Heart right ventricle (tissue), 16 donors: Measurements from ENCODE around the gene SORCS3. TPM values are rescaled to one million over a fixed set of nuclear protein-coding genes. Genes with fewer than 3 reads are reported as not detected.

Source experiments
- ATAC-seq, 8 donors: fragments of 200-7000 bp; cut with Tn5 transposase; one replicate each; pipeline ENCODE4 v1.9.1; 2020; ENCODE audit warnings: mild to moderate bottlenecking in 8 of 8, moderate library complexity in 8 of 8, moderate number of reproducible peaks in 1 of 8
- DNase-seq, 2 donors: peaks; one replicate each; pipeline ENCODE4 v3.0.0-alpha.2; 2020
- H3K27ac ChIP-seq, 10 donors: fragments of 200-600 bp; sonication (generic) in 2 of 10; one replicate each; pipeline versions ENCODE4 v1.5.0 to v1.8.0; 2020 to 2022; ENCODE audit warnings: mild to moderate bottlenecking in 3 of 10
- H3K27me3 ChIP-seq, 7 donors: fragments of 200-600 bp; one replicate each; pipeline ENCODE4 v1.8.0; 2021 to 2022; ENCODE audit warnings: mild to moderate bottlenecking in 2 of 7
- H3K36me3 ChIP-seq, 9 donors: fragments of 200-600 bp; sonication (generic) in 1 of 9; one replicate each; pipeline versions ENCODE4 v1.5.0 to v1.8.0; 2020 to 2022; ENCODE audit warnings: mild to moderate bottlenecking in 2 of 9
- H3K4me1 ChIP-seq, 9 donors: fragments of 200-600 bp; sonication (generic) in 1 of 9; one replicate each; pipeline versions ENCODE4 v1.5.0 to v1.8.0; 2020 to 2022; ENCODE audit warnings: mild to moderate bottlenecking in 4 of 9
- H3K4me3 ChIP-seq, 10 donors: fragments of 200-600 bp; sonication (generic) in 2 of 10; one replicate each; pipeline versions ENCODE4 v1.5.0 to v1.8.0; 2020 to 2022; ENCODE audit warnings: mild to moderate bottlenecking in 7 of 10, moderate library complexity in 2 of 10
- H3K9me3 ChIP-seq, 11 donors: fragments of 200-600 bp in 10 of 11; sonication (generic) in 2 of 11; one replicate each; pipeline versions ENCODE4 v1.5.0 to v1.8.0; 2013 to 2022; ENCODE audit warnings: mild to moderate bottlenecking in 2 of 11, control low read depth in 1 of 11, moderate library complexity in 1 of 11
- WGBS, 2 donors: extraction: QIAGEN DNeasy Blood & Tissue Kit; methylation state at CpG; one replicate each; pipeline ENCODE4 v1.1.7; 2013; ENCODE audit warnings: inconsistent platforms in 1 of 2; 5-methylcytosine and 5-hydroxymethylcytosine counted together
- intact Hi-C, 10 donors: fragments of 100-400 bp; cut with DNase I; formaldehyde crosslinking; loops; one replicate each; pipeline versions ENCODE4 v1.11.1 to v1.14.2; 2022
- polyA plus RNA-seq, 2 donors: library from polyadenylated mRNA; stranded (reverse); fragments of 200-250 nt; gene quantifications; one replicate each; pipeline ENCODE4 v1.2.3, GENCODE V29; 2013
- total RNA-seq, 10 donors: library from RNA; stranded (reverse); fragmentation: NEBNext Ultra II Directional in 3 of 10; extraction: Animal tissue kit (Norgen Biotek cat#: 25700) in 3 of 10; gene quantifications; one replicate each; pipeline versions ENCODE4 v1.2.1 to v1.2.4, GENCODE V29; 2021 to 2023
- TF ChIP-seq, protein P1 (sequence below), 9 donors: fragments of 200-600 bp; sonication (generic) in 2 of 9; IDR thresholded peaks; one replicate each; pipeline versions ENCODE4 v1.5.0 to v1.8.0; 2021 to 2022; ENCODE audit warnings: antibody characterized with exemption in 9 of 9, mild to moderate bottlenecking in 5 of 9, moderate library complexity in 1 of 9
- donor health status: Arrhythmogenic right ventricular cardiomyopathy.
- donor health status: ischemic (EF 13 %, LVEDD 7.1; RV severe dilation, severe dysfunction).
- donor health status: healthy with polysubstance abuse.
- donor health status: DM: no; HTN: yes; CAD: no.
- donor health status: DM: no; HTN: no; CAD: no.
- donor health status: ischemic (EF 25% LVEDD 6.9; RV normal size, moderate dysfunction).
- donor health status: ischemic (EF 25% LVEDD 5.7; RV mildly dilated, moderate dysfunction).
- donor health status: healthy.
- donor health status: DM: yes; HTN: yes; CAD: no.
- donor health status: Ischemic cardiomyopathy.
- donor health status: ischemic (EF 35%, LVEDD 5.7; RV mildly dilated, moderate dysfunction).
- donor health status: nonischemic (EF 11% LVEDD 7.7; RV severe dilation, severe dysfunction).
- donor health status: DM: yes; HTN: yes; CAD: no.
- donor health status: PGD.
- donor health status: ischemic (EF 29% LVEDD 5.4; RV normal size, mild dysfunction).
- donor health status: nonischemic (EF 23%, LVEDD 6.1; RV moderate dilation, normal function).

The SORCS3 gene
- total and polyA plus RNA-seq, 12 donors: 0.01 to 0.09 (median 0.05) TPM; not detected in 4

DNA sequence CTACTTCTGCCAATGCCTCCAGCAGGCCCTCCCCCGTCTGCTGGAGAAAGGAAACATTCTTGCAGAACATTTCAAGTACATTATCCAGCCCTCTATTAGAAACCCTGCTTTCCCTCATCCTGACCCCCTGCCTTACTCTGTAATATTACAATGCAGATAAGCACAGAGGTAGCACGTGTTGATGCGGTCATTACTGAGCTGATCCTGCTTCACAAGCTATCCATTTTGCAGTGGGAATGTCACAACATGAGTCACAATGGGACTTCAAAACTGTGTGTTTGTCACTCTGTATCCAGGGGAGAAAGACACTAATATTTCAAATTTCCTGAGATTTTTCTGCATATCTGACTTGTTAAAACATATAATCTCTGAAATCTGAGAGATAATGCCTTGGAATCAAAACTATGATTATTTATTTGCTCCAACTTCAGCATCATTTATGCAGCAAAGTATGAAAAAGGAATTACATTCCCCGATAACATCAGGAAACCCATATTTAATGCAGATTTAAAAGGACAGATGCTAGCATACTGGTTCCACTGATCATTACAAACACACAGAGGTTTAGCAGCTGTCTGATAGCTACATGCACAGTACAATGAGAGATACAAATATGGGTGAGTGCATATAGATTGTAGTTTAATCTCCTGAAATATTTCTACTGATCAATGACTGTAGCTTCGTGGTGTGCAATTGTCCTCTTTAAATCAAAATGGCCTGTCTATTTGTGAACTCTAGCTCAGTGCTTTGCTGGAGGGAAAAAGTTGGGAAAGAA lies 239.7 kb downstream of the SORCS3 start:
- H3K36me3 ChIP-seq: no peaks in the 10 kb centered on the region
- H3K27ac ChIP-seq: no peak overlapping the region
- intact Hi-C loops: no loop called here
- peaks cover 0 to 6% (median 0%) of the 10 kb centered on the region in 7 donors for H3K27me3 ChIP-seq
- ATAC-seq (no peak), DNase-seq (no peak)
- 57 to 63% methylated on average over 5 of the region's 5 CpGs for WGBS, 2 donors
- no peaks in the 10 kb centered on the region for H3K4me1 ChIP-seq
- no peaks in the 10 kb centered on the region for H3K9me3 ChIP-seq
- TF ChIP-seq, protein P1, sequence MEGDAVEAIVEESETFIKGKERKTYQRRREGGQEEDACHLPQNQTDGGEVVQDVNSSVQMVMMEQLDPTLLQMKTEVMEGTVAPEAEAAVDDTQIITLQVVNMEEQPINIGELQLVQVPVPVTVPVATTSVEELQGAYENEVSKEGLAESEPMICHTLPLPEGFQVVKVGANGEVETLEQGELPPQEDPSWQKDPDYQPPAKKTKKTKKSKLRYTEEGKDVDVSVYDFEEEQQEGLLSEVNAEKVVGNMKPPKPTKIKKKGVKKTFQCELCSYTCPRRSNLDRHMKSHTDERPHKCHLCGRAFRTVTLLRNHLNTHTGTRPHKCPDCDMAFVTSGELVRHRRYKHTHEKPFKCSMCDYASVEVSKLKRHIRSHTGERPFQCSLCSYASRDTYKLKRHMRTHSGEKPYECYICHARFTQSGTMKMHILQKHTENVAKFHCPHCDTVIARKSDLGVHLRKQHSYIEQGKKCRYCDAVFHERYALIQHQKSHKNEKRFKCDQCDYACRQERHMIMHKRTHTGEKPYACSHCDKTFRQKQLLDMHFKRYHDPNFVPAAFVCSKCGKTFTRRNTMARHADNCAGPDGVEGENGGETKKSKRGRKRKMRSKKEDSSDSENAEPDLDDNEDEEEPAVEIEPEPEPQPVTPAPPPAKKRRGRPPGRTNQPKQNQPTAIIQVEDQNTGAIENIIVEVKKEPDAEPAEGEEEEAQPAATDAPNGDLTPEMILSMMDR (IDR thresholded peaks at IDR 0.05): no peak
- no peak overlapping the region for H3K4me3 ChIP-seq

DNA sequence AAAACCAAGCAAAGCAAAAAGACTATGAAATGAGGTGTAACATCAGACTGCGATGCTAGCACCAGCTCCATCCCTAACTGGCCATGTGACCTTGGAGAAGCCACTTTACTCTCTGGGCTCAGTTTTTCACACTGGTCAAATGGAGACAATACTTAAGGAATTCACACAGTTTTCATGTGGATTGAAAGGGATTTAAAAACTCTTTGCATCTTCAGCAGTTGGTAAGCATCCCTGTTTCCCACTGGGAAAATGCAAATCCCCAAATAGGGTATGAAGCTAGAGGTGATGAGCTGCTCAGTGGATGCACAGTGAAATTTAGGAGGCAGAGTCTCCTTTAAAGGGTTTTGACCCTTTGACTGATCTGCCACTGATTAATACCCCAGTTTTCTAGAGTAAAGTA lies 240.7 kb downstream of the SORCS3 start:
- 60 to 64% methylated on average over 1 of the region's 1 CpG for WGBS, 2 donors
- intact Hi-C loops: no loop called here
- Histone ChIP-seq H3K27me3 (peaks cover 0 to 6% (median 0%) of the 10 kb centered on the region in 7 donors), H3K4me1 (no peaks in the 10 kb centered on the region), H3K4me3 (no peak overlapping the region), H3K36me3 (no peaks in the 10 kb centered on the region), H3K27ac (no peak overlapping the region), H3K9me3 (no peaks in the 10 kb centered on the region)
- TF ChIP-seq, protein P1 (IDR thresholded peaks at IDR 0.05): no peak
- no peak for ATAC-seq
- DNase-seq: no peak

DNA sequence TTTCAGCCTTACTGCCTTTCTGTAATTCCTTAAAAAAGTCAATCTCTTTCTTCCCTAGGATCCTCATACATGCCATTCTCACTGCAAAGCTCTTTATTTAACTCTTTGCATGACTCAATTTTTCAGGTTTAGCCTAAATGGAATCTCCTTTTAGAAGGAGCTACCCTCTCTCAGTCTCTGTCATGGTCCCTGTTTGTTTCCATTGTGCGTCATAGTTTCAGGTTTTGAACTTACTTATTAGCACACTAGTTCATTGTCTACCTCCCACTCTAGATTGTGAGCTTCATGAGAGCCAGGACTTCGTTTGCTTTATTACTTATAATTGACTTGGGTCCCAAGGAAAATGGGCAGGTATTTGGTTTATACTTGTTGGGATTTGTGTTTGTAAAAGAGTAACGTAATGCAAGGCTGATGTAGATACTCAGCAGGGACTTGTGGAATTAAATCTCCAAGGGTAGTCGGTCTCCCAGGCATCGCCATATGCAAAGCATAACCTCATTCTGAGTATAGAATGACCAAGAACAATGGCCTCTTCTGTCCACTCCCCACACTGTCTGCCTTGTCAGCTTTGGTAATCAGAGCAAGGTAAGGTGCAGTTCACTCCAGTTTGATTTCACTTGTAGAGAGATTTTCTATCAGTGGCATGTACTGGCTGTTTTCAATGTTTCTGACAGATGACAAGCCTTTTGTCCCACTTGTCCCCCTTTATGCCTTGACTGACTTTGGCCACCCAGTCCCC lies 252.0 kb downstream of the SORCS3 start:
- no peak overlapping the region for H3K4me3 ChIP-seq
- TF ChIP-seq, protein P1 (IDR thresholded peaks at IDR 0.05): no peak
- no peaks in the 10 kb centered on the region for H3K36me3 ChIP-seq
- 81 to 89% methylated on average over 5 of the region's 5 CpGs for WGBS, 2 donors
- H3K27me3 ChIP-seq: peaks cover 0 to 6% (median 0%) of the 10 kb centered on the region in 7 donors
- H3K27ac ChIP-seq: no peak overlapping the region
- H3K9me3 ChIP-seq: peaks cover 0 to 39% (median 25%) of the 10 kb centered on the region in 11 donors
- ATAC-seq: no peak
- intact Hi-C loops: no loop called here
- no peak for DNase-seq
- no peaks in the 10 kb centered on the region for H3K4me1 ChIP-seq

DNA sequence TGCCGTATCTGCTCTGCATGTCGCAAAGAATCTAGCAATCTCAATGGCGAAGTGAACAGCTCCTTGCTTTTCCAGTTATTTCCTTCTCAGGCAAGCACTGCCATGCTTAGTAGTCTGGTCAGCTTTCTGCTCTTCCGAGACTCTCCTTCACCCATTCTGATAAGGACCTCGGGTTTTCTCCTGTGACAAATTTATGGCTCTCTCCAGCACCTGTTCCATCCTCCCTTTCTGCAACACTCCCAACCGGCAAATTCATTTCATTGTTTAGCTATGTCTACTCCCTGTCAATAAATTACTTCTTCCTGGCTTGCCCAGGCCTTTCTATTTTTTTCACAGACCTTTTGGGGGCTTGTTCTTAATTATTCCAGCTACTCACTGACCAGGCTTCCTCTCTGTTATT lies 252.6 kb downstream of the SORCS3 start:
- DNase-seq: no peak
- Histone ChIP-seq H3K9me3 (peaks cover 0 to 33% (median 21%) of the 10 kb centered on the region in 11 donors), H3K27me3 (peaks cover 0 to 6% (median 0%) of the 10 kb centered on the region in 7 donors), H3K27ac (no peak overlapping the region), H3K36me3 (no peaks in the 10 kb centered on the region), H3K4me1 (no peaks in the 10 kb centered on the region), H3K4me3 (no peak overlapping the region)
- WGBS, 2 donors: 73 to 78% methylated on average over 6 of the region's 6 CpGs
- intact Hi-C loops: no loop called here
- TF ChIP-seq, protein P1 (IDR thresholded peaks at IDR 0.05): no peak
- ATAC-seq: no peak
